Upper lobe of right lung (tissue), 1 donor: Measurements from ENCODE around the gene MED23. TPM values are rescaled to one million over a fixed set of nuclear protein-coding genes. Genes with fewer than 3 reads are reported as not detected.

Experiments used
- ATAC-seq: fragments of 200-7000 bp; cut with Tn5 transposase; one replicate; pipeline ENCODE4 v1.9.1; 2020; ENCODE audit warnings: mild to moderate bottlenecking, moderate library complexity
- DNase-seq: peaks from one replicate; pipeline ENCODE4 v3.0.0-alpha.2; 2020
- H3K27ac ChIP-seq: fragments of 200-600 bp; one replicate; pipeline ENCODE4 v1.8.0; 2022
- H3K27me3 ChIP-seq: fragments of 200-600 bp; one replicate; pipeline ENCODE4 v1.8.0; 2022; ENCODE audit warnings: mild to moderate bottlenecking
- H3K36me3 ChIP-seq: fragments of 200-600 bp; one replicate; pipeline ENCODE4 v1.8.0; 2022
- H3K4me1 ChIP-seq: fragments of 200-600 bp; one replicate; pipeline ENCODE4 v1.8.0; 2022
- H3K4me3 ChIP-seq: fragments of 200-600 bp; one replicate; pipeline ENCODE4 v1.8.0; 2022; ENCODE audit warnings: mild to moderate bottlenecking
- H3K9me3 ChIP-seq: fragments of 200-600 bp; one replicate; pipeline ENCODE4 v1.8.0; 2022
- CTCF ChIP-seq: fragments of 200-600 bp; IDR thresholded peaks from one replicate; pipeline ENCODE4 v1.8.0; 2022; ENCODE audit warnings: antibody characterized with exemption
- intact Hi-C: fragments of 100-400 bp; cut with DNase I; formaldehyde crosslinking; loops from one replicate; pipeline ENCODE4 v1.11.0; 2022
- total RNA-seq: library from RNA; stranded (reverse); fragmentation: NEBNext Ultra II Directional; extraction: Animal tissue kit (Norgen Biotek cat#: 25700); gene quantifications from one replicate; pipeline ENCODE4 v1.2.1, GENCODE V29; 2021
- donor health status: DM: no; HTN: yes; CAD: no; lungs with severe emphysema.

Gene MED23
- total RNA-seq, 1 donor from 2014 or later, result 25.8 TPM

- Histone ChIP-seq H3K27ac (no peak overlapping the region), H3K27me3 (no peaks in the 10 kb centered on the region), H3K36me3 (peaks cover 95% of the 10 kb centered on the region), H3K9me3 (no peaks in the 10 kb centered on the region), H3K4me1 (no peaks in the 10 kb centered on the region), H3K4me3 (no peak overlapping the region)
- intact Hi-C loops, result no loop called here
- TF ChIP-seq CTCF, result no peak
- no peak for ATAC-seq
- no peak for DNase-seq
These were observed 40.1 kb downstream of the MED23 start for GRCh38 chr6:131587909-131588308.

GRCh38 chr6:131586543-131586942 is 41.5 kb downstream of the MED23 start:
- ATAC-seq (no peak), DNase-seq (no peak)
- Histone ChIP-seq H3K27me3 (no peaks in the 10 kb centered on the region), H3K9me3 (no peaks in the 10 kb centered on the region), H3K27ac (no peak overlapping the region), H3K4me3 (no peak overlapping the region), H3K36me3 (peaks cover 89% of the 10 kb centered on the region), H3K4me1 (no peaks in the 10 kb centered on the region)
- no peak for TF ChIP-seq CTCF
- intact Hi-C loops, result no loop called here

GRCh38 chr6:131581523-131581922 is 46.5 kb downstream of the MED23 start:
- no peak overlapping the region for H3K27ac ChIP-seq
- no peaks in the 10 kb centered on the region for H3K9me3 ChIP-seq
- DNase-seq (no peak), ATAC-seq (peak; percentile 72)
- TF ChIP-seq CTCF, result no peak
- no peak overlapping the region for H3K4me3 ChIP-seq
- peaks cover 48% of the 10 kb centered on the region for H3K36me3 ChIP-seq
- intact Hi-C loops, result no loop called here
- no peaks in the 10 kb centered on the region for H3K27me3 ChIP-seq
- H3K4me1 ChIP-seq, result no peaks in the 10 kb centered on the region

GRCh38 chr6:131575834-131576478 is 52.1 kb downstream of the MED23 start:
- no peaks in the 10 kb centered on the region for H3K9me3 ChIP-seq
- no peak for TF ChIP-seq CTCF
- no peaks in the 10 kb centered on the region for H3K4me1 ChIP-seq
- intact Hi-C loops, result no loop called here
- H3K4me3 ChIP-seq, result no peak overlapping the region
- peaks cover 17% of the 10 kb centered on the region for H3K36me3 ChIP-seq
- peak; percentile 43 for ATAC-seq
- no peak overlapping the region for H3K27ac ChIP-seq
- DNase-seq, result no peak
- H3K27me3 ChIP-seq, result no peaks in the 10 kb centered on the region

- Histone ChIP-seq H3K4me1 (no peaks in the 10 kb centered on the region), H3K27ac (no peak overlapping the region), H3K36me3 (peaks cover 17% of the 10 kb centered on the region), H3K9me3 (no peaks in the 10 kb centered on the region), H3K27me3 (no peaks in the 10 kb centered on the region), H3K4me3 (no peak overlapping the region)
- DNase-seq, result no peak
- no peak for ATAC-seq
- intact Hi-C loops, result no loop called here
- no peak for TF ChIP-seq CTCF
These were observed 53.4 kb downstream of the MED23 start for GRCh38 chr6:131574686-131575085.

- TF ChIP-seq CTCF, result no peak
- Histone ChIP-seq H3K4me3 (no peak overlapping the region), H3K27ac (no peak overlapping the region), H3K9me3 (no peaks in the 10 kb centered on the region), H3K36me3 (peaks cover 16% of the 10 kb centered on the region), H3K27me3 (no peaks in the 10 kb centered on the region), H3K4me1 (no peaks in the 10 kb centered on the region)
- DNase-seq (no peak), ATAC-seq (no peak)
- intact Hi-C loops, result no loop called here
These were observed 53.9 kb downstream of the MED23 start for GRCh38 chr6:131574133-131574532.
